GM19324 (cell line): ENCODE results near the gene GXYLT1.
"Not testable (repeated sequence)": the region's sequence is repeated elsewhere in the genome, so short reads cannot be mapped to it uniquely, and the experiment has no call there.

Experiments used
- ATAC-seq: cut with Tn5 transposase; IDR thresholded peaks from one replicate; pipeline ENCODE4 v1.9.1; 2021; ENCODE audit warnings: mild to moderate bottlenecking, moderate library complexity; ENCODE audit not compliant: unreplicated experiment, low FRiP score

GXYLT1 gene

GRCh38 chr12:42145197-42145549 is 499 bp upstream of the GXYLT1 start:
- ATAC-seq, result no peak

- ATAC-seq, result no peak
Observed at GRCh38 chr12:42144158-42144407, 591 bp downstream of the GXYLT1 start.

- ATAC-seq, result no peak
Observed at GRCh38 chr12:42143452-42144157, 1.1 kb downstream of the GXYLT1 start.

GRCh38 chr12:42141981-42142606 is 2.6 kb downstream of the GXYLT1 start:
- ATAC-seq, result no peak

- ATAC-seq, result no peak
Observed at GRCh38 chr12:42140901-42141300, 3.8 kb downstream of the GXYLT1 start.

GRCh38 chr12:42135259-42135814 is 9.3 kb downstream of the GXYLT1 start:
- ATAC-seq, result no peak

GRCh38 chr12:42130672-42131402 is 13.8 kb downstream of the GXYLT1 start:
- no peak for ATAC-seq

- no peak for ATAC-seq
Observed at GRCh38 chr12:42129595-42130204, 15.0 kb downstream of the GXYLT1 start.

GRCh38 chr12:42128888-42129287 is 15.8 kb downstream of the GXYLT1 start:
- ATAC-seq, result no peak

GRCh38 chr12:42128327-42128726 is 16.3 kb downstream of the GXYLT1 start:
- no peak for ATAC-seq

- ATAC-seq, result no peak
Observed at GRCh38 chr12:42126963-42127362, 17.7 kb downstream of the GXYLT1 start.

- no peak for ATAC-seq
Observed at GRCh38 chr12:42125388-42125767, 19.3 kb downstream of the GXYLT1 start.

GRCh38 chr12:42124764-42125387 is 19.8 kb downstream of the GXYLT1 start:
- no peak for ATAC-seq

- no peak for ATAC-seq
Observed at GRCh38 chr12:42119085-42119633, 25.5 kb downstream of the GXYLT1 start.

GRCh38 chr12:42118136-42118879 is 26.4 kb downstream of the GXYLT1 start:
- no peak for ATAC-seq

- ATAC-seq, result no peak
Observed at GRCh38 chr12:42109031-42109430, 35.6 kb downstream of the GXYLT1 start.

GRCh38 chr12:42106791-42107190 is 37.9 kb downstream of the GXYLT1 start:
- not testable (repeated sequence) for ATAC-seq

- no peak for ATAC-seq
Observed at GRCh38 chr12:42104784-42105183, 39.9 kb downstream of the GXYLT1 start.

GRCh38 chr12:42104087-42104486 is 40.6 kb downstream of the GXYLT1 start:
- no peak for ATAC-seq

GRCh38 chr12:42103155-42103554 is 41.5 kb downstream of the GXYLT1 start:
- no peak for ATAC-seq
